Psoas muscle (tissue), 8 donors: Measurements from ENCODE around the gene EDARADD. TPM values are rescaled to one million over a fixed set of nuclear protein-coding genes. Genes with fewer than 3 reads are reported as not detected.

Experiments used
- ATAC-seq, 4 donors: fragments of 200-7000 bp; cut with Tn5 transposase; one replicate each; pipeline ENCODE4 v1.9.1; 2020; ENCODE audit warnings: moderate library complexity in 3 of 4, mild to moderate bottlenecking in 2 of 4
- DNase-seq, 2 donors: peaks; one replicate each; pipeline ENCODE4 v3.0.0-alpha.2; 2020
- H3K27ac ChIP-seq: fragments of 200-600 bp; one replicate; pipeline ENCODE4 v1.8.0; 2022
- H3K27me3 ChIP-seq, 3 donors: fragments of 200-600 bp in 1 of 3; one replicate each; pipeline versions ENCODE4 v1.6.1 to v1.8.0; 2013 to 2022; ENCODE audit warnings: low read length in 2 of 3, mild to moderate bottlenecking in 2 of 3, moderate library complexity in 1 of 3; ENCODE audit not compliant: insufficient read depth in 3 of 3
- H3K36me3 ChIP-seq, 2 donors: fragments of 200-600 bp in 1 of 2; one replicate each; pipeline versions ENCODE4 v1.6.1 to v1.8.0; 2013 to 2022; ENCODE audit warnings: low read depth in 1 of 2, mild to moderate bottlenecking in 1 of 2, moderate library complexity in 1 of 2; ENCODE audit not compliant: insufficient read depth in 1 of 2
- H3K4me1 ChIP-seq: fragments of 200-600 bp; one replicate; pipeline ENCODE4 v1.8.0; 2022
- H3K4me3 ChIP-seq: fragments of 200-600 bp; one replicate; pipeline ENCODE4 v1.8.0; 2022; ENCODE audit warnings: mild to moderate bottlenecking
- H3K9me3 ChIP-seq: fragments of 200-600 bp; one replicate; pipeline ENCODE4 v1.8.0; 2022
- WGBS, 3 donors: extraction: QIAGEN DNeasy Blood & Tissue Kit; methylation state at CpG; one replicate each; pipeline versions ENCODE4 v1.1.6 to v1.1.7; 2013; 5-methylcytosine and 5-hydroxymethylcytosine counted together
- intact Hi-C, 2 donors: fragments of 100-400 bp; cut with DNase I; formaldehyde crosslinking; loops; one replicate each; pipeline versions ENCODE4 v1.11.0 to v1.14.2; 2022
- polyA plus RNA-seq, 3 donors: library from polyadenylated mRNA; stranded (reverse); fragments of 200-250 nt; gene quantifications; one replicate each; pipeline ENCODE4 v1.2.3, GENCODE V29; 2013
- total RNA-seq, 4 donors: library from RNA; stranded (reverse); fragmentation: NEBNext Ultra II Directional in 2 of 4; extraction: Animal tissue kit (Norgen Biotek cat#: 25700) in 2 of 4; gene quantifications; one replicate each; pipeline versions ENCODE4 v1.2.1 to v1.2.4, GENCODE V29; 2021 to 2023
- TF ChIP-seq, protein P1 (sequence below): fragments of 200-600 bp; IDR thresholded peaks from one replicate; pipeline ENCODE4 v1.8.0; 2022; ENCODE audit warnings: antibody characterized with exemption
- donor health status: healthy with polysubstance abuse.
- donor health status: DM: no; HTN: no; CAD: no; lungs with moderate emphysema.
- donor health status: Bipolar disorder and iron deficiency.
- donor health status: healthy.
- donor health status: DM: yes; HTN: yes; CAD: no.
- donor health status: DM: no; HTN: no; CAD: no.
- donor health status: DM: no; HTN: no; CAD: no.
- donor health status: DM: yes; HTN: yes; CAD: no.

EDARADD gene
- total and polyA plus RNA-seq, 7 donors, result 0.05 to 0.25 TPM; not detected in 5

DNA sequence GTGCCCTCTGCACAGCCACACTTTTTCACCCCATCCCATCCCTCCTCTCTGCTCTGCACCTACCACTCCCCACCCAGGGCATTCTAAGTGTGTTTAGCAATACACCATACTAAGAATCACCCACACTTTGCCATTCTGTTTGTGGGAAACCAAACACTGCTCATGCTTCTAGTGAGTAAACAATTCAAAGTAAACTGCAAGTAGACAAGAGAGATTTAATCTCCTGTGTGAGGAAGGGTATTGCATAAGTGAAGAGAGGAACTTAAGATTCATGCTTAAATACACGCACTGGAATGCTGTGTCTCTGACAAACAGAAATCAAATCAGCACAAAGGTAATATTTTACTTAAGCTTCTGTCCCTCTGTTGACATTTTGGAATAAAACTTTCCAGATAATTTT, 4.8 kb upstream of the EDARADD start:
- intact Hi-C loops, result no loop called here
- no peak for DNase-seq
- no peaks in the 10 kb centered on the region for H3K4me1 ChIP-seq
- WGBS, 3 donors, result 83 to 93% (median 90%) methylated on average over 1 of the region's 1 CpG
- no peak overlapping the region for H3K4me3 ChIP-seq
- TF ChIP-seq, protein P1, sequence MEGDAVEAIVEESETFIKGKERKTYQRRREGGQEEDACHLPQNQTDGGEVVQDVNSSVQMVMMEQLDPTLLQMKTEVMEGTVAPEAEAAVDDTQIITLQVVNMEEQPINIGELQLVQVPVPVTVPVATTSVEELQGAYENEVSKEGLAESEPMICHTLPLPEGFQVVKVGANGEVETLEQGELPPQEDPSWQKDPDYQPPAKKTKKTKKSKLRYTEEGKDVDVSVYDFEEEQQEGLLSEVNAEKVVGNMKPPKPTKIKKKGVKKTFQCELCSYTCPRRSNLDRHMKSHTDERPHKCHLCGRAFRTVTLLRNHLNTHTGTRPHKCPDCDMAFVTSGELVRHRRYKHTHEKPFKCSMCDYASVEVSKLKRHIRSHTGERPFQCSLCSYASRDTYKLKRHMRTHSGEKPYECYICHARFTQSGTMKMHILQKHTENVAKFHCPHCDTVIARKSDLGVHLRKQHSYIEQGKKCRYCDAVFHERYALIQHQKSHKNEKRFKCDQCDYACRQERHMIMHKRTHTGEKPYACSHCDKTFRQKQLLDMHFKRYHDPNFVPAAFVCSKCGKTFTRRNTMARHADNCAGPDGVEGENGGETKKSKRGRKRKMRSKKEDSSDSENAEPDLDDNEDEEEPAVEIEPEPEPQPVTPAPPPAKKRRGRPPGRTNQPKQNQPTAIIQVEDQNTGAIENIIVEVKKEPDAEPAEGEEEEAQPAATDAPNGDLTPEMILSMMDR, result no peak
- H3K27me3 ChIP-seq, result peaks cover 0 to 9% (median 4%) of the 10 kb centered on the region in 3 donors
- no peaks in the 10 kb centered on the region for H3K9me3 ChIP-seq
- no peaks in the 10 kb centered on the region for H3K36me3 ChIP-seq
- no peak for ATAC-seq
- no peak overlapping the region for H3K27ac ChIP-seq

GRCh38 chr1:236391008-236391407, 3.1 kb upstream of the EDARADD start:
- ATAC-seq, result no peak
- no peaks in the 10 kb centered on the region for H3K36me3 ChIP-seq
- no peak overlapping the region for H3K4me3 ChIP-seq
- no peaks in the 10 kb centered on the region for H3K4me1 ChIP-seq
- peaks cover 4 to 27% (median 10%) of the 10 kb centered on the region in 3 donors for H3K27me3 ChIP-seq
- H3K9me3 ChIP-seq, result no peaks in the 10 kb centered on the region
- intact Hi-C loops, result loop anchor here in 1 of 2 donors (10.0 kb wide), 1 partner anchor 56 kb away; no protein-coding TSS in a partner anchor
- WGBS, 3 donors, result 70 to 82% (median 75%) methylated on average over 5 of the region's 5 CpGs
- H3K27ac ChIP-seq, result no peak overlapping the region
- TF ChIP-seq, protein P1, result no peak
- no peak for DNase-seq

- H3K4me3 ChIP-seq, result no peak overlapping the region
- intact Hi-C loops, result loop anchor here in 1 of 2 donors (10.0 kb wide), 1 partner anchor 57 kb away; no protein-coding TSS in a partner anchor
- peaks cover 4 to 38% (median 16%) of the 10 kb centered on the region in 3 donors for H3K27me3 ChIP-seq
- TF ChIP-seq, protein P1, result no peak
- no peaks in the 10 kb centered on the region for H3K36me3 ChIP-seq
- no peak overlapping the region for H3K27ac ChIP-seq
- 62 to 80% (median 67%) methylated on average over 2 of the region's 2 CpGs for WGBS, 3 donors
- DNase-seq (no peak), ATAC-seq (no peak)
- H3K4me1 ChIP-seq, result no peaks in the 10 kb centered on the region
- no peaks in the 10 kb centered on the region for H3K9me3 ChIP-seq
Observed at GRCh38 chr1:236392182-236392581, 1.9 kb upstream of the EDARADD start.

- H3K9me3 ChIP-seq, result no peaks in the 10 kb centered on the region
- H3K36me3 ChIP-seq, result no peaks in the 10 kb centered on the region
- ATAC-seq, result no peak
- 2 to 4% (median 2%) methylated on average over 17 of the region's 17 CpGs for WGBS, 3 donors
- H3K27ac ChIP-seq, result no peak overlapping the region
- TF ChIP-seq, protein P1, result no peak
- intact Hi-C loops, result loop anchor here in 1 of 2 donors (10.0 kb wide), 1 partner anchor 60 kb away; no protein-coding TSS in a partner anchor
- peaks cover 4 to 45% (median 19%) of the 10 kb centered on the region in 3 donors for H3K27me3 ChIP-seq
- no peak for DNase-seq
- H3K4me1 ChIP-seq, result no peaks in the 10 kb centered on the region
- H3K4me3 ChIP-seq, result peak overlapping the region; percentile 63
Observed at GRCh38 chr1:236394879-236395229, 768 bp downstream of the EDARADD start.
